AG09309 (cell line): ENCODE data around the gene SCG3.

Experiments
- DNase-seq: peaks from one replicate; pipeline ENCODE4 v3.0.0-alpha.2; 2010; ENCODE audit warnings: low read depth
- H3K4me3 ChIP-seq: 2 replicates; pipeline ENCODE4 v1.5.1; 2011; ENCODE audit warnings: mild to moderate bottlenecking, low read depth, low read length, moderate library complexity; ENCODE audit not compliant: control insufficient read depth
- CTCF ChIP-seq: IDR thresholded peaks from 2 replicates; pipeline ENCODE4 v1.5.1; 2011; ENCODE audit warnings: mild to moderate bottlenecking, low read depth, low read length, inconsistent platforms; ENCODE audit not compliant: insufficient read depth, control insufficient read depth; ENCODE audit errors: missing control alignments

Gene SCG3

GRCh38 chr15:51768018-51768417, 86.7 kb downstream of the SCG3 start:
- no peak overlapping the region for H3K4me3 ChIP-seq
- no peak for TF ChIP-seq CTCF
- no peak for DNase-seq
